Activated naive CD8-positive, alpha-beta T cell treated with anti-CD3 and anti-CD28 coated beads for 36 hours (primary cell): ENCODE measurements around the gene GPBAR1. TPM values are rescaled to one million over a fixed set of nuclear protein-coding genes. Genes with fewer than 3 reads are reported as not detected.

Experiments used
- DNase-seq: peaks from one replicate; pipeline ENCODE4 v3.0.0; 2021
- H3K27ac Mint-ChIP-seq: one replicate; pipeline ENCODE4 v1.8.0; 2022; ENCODE audit warnings: mild to moderate bottlenecking, moderate library complexity, mixed read lengths
- H3K27me3 Mint-ChIP-seq: one replicate; pipeline ENCODE4 v1.8.0; 2022; ENCODE audit warnings: mild to moderate bottlenecking, mixed read lengths
- H3K36me3 Mint-ChIP-seq: one replicate; pipeline ENCODE4 v1.8.0; 2021; ENCODE audit warnings: mild to moderate bottlenecking, mixed read lengths
- H3K4me1 Mint-ChIP-seq: one replicate; pipeline ENCODE4 v1.8.0; 2021; ENCODE audit warnings: mixed read lengths
- H3K4me3 Mint-ChIP-seq: one replicate; pipeline ENCODE4 v1.8.0; 2022; ENCODE audit warnings: mild to moderate bottlenecking, moderate library complexity, mixed read lengths
- H3K9me3 Mint-ChIP-seq: one replicate; pipeline ENCODE4 v1.8.0; 2022; ENCODE audit warnings: mixed read lengths
- total RNA-seq, 2 experiments: library from RNA; stranded (reverse); gene quantifications; one replicate each; pipeline ENCODE4 v1.2.3, GENCODE V29; 2021

The GPBAR1 gene
- total RNA-seq, result under 1 TPM; 0.24 to 0.58 TPM

GRCh38 chr2:218260742-218261422, at the start of gene GPBAR1:
GPBAR1 (plus strand) TSS chr2:218261015; CDS start chr2:218262725, 1,710 bp downstream.
- no peak for DNase-seq
- Mint-ChIP-seq H3K27me3 (no peaks in the 10 kb centered on the region), H3K4me3 (no peak within 1 kb of the TSS), H3K9me3 (no peaks in the 10 kb centered on the region), H3K27ac (peak within 1 kb of the TSS; percentile 13), H3K4me1 (peaks cover 26% of the 10 kb centered on the region), H3K36me3 (peaks cover 8% of the 10 kb centered on the region)

GRCh38 chr2:218214116-218214515, 46.7 kb upstream of the GPBAR1 start:
- no peak overlapping the region for H3K27ac Mint-ChIP-seq

GRCh38 chr2:218216336-218216673, 44.5 kb upstream of the GPBAR1 start:
- peaks cover 43% of the 10 kb centered on the region for H3K36me3 Mint-ChIP-seq
- no peaks in the 10 kb centered on the region for H3K27me3 Mint-ChIP-seq
- peak overlapping the region; percentile 86 for H3K4me3 Mint-ChIP-seq
- H3K4me1 Mint-ChIP-seq, result peaks cover 30% of the 10 kb centered on the region
- no peak for DNase-seq
- peak overlapping the region; percentile 88 for H3K27ac Mint-ChIP-seq
- H3K9me3 Mint-ChIP-seq, result no peaks in the 10 kb centered on the region

More at GRCh38 chr2:218214116-218214515, 46.7 kb upstream of the GPBAR1 start:
- H3K4me3 Mint-ChIP-seq, result no peak overlapping the region
- peaks cover 4% of the 10 kb centered on the region for H3K9me3 Mint-ChIP-seq
- peaks cover 24% of the 10 kb centered on the region for H3K36me3 Mint-ChIP-seq
- DNase-seq, result no peak
- H3K27me3 Mint-ChIP-seq, result peaks cover 5% of the 10 kb centered on the region
- peaks cover 14% of the 10 kb centered on the region for H3K4me1 Mint-ChIP-seq

GRCh38 chr2:218216674-218217359, 44.0 kb upstream of the GPBAR1 start, which contains the start of gene ARPC2:
ARPC2 (plus strand) TSS chr2:218217189; CDS start chr2:218217471, 282 bp downstream.
- H3K27ac Mint-ChIP-seq, result peak within 1 kb of the TSS; percentile 96
- peak within 1 kb of the TSS; percentile 86 for H3K4me3 Mint-ChIP-seq
- peaks cover 48% of the 10 kb centered on the region for H3K36me3 Mint-ChIP-seq
- peaks cover 35% of the 10 kb centered on the region for H3K4me1 Mint-ChIP-seq
- DNase-seq, result peak; percentile 96
- H3K27me3 Mint-ChIP-seq, result no peaks in the 10 kb centered on the region
- no peaks in the 10 kb centered on the region for H3K9me3 Mint-ChIP-seq

GRCh38 chr2:218217360-218218267, 43.2 kb upstream of the GPBAR1 start:
- Mint-ChIP-seq H3K4me3 (peak overlapping the region; percentile 86), H3K9me3 (no peaks in the 10 kb centered on the region), H3K36me3 (peaks cover 52% of the 10 kb centered on the region)

GRCh38 chr2:218218268-218219185, 42.3 kb upstream of the GPBAR1 start:
- Mint-ChIP-seq H3K4me1 (peaks cover 52% of the 10 kb centered on the region), H3K9me3 (no peaks in the 10 kb centered on the region), H3K27me3 (no peaks in the 10 kb centered on the region), H3K4me3 (peak overlapping the region; percentile 86), H3K36me3 (peaks cover 58% of the 10 kb centered on the region), H3K27ac (peak overlapping the region; percentile 96)
- DNase-seq, result no peak

More at GRCh38 chr2:218217360-218218267, 43.2 kb upstream of the GPBAR1 start:
- Mint-ChIP-seq H3K27ac (peak overlapping the region; percentile 96), H3K4me1 (peaks cover 43% of the 10 kb centered on the region), H3K27me3 (no peaks in the 10 kb centered on the region)
- DNase-seq, result peak; percentile 82

- peaks cover 66% of the 10 kb centered on the region for H3K4me1 Mint-ChIP-seq
- DNase-seq, result no peak
- peaks cover 70% of the 10 kb centered on the region for H3K36me3 Mint-ChIP-seq
- H3K27ac Mint-ChIP-seq, result peak overlapping the region; percentile 96
- H3K9me3 Mint-ChIP-seq, result no peaks in the 10 kb centered on the region
- peak overlapping the region; percentile 86 for H3K4me3 Mint-ChIP-seq
- no peaks in the 10 kb centered on the region for H3K27me3 Mint-ChIP-seq
These were observed 40.9 kb upstream of the GPBAR1 start for GRCh38 chr2:218219934-218220333.

- peak overlapping the region; percentile 96 for H3K27ac Mint-ChIP-seq
- H3K36me3 Mint-ChIP-seq, result peaks cover 80% of the 10 kb centered on the region
- peak overlapping the region; percentile 86 for H3K4me3 Mint-ChIP-seq
- peaks cover 74% of the 10 kb centered on the region for H3K4me1 Mint-ChIP-seq
- H3K9me3 Mint-ChIP-seq, result no peaks in the 10 kb centered on the region
- H3K27me3 Mint-ChIP-seq, result no peaks in the 10 kb centered on the region
- no peak for DNase-seq
These were observed 39.8 kb upstream of the GPBAR1 start for GRCh38 chr2:218221000-218221399.

- H3K4me1 Mint-ChIP-seq, result peaks cover 83% of the 10 kb centered on the region
- no peak for DNase-seq
- no peaks in the 10 kb centered on the region for H3K27me3 Mint-ChIP-seq
- H3K36me3 Mint-ChIP-seq, result peaks cover 89% of the 10 kb centered on the region
- peak overlapping the region; percentile 96 for H3K27ac Mint-ChIP-seq
- peak overlapping the region; percentile 33 for H3K4me3 Mint-ChIP-seq
- peaks cover 1% of the 10 kb centered on the region for H3K9me3 Mint-ChIP-seq
These were observed 37.8 kb upstream of the GPBAR1 start for GRCh38 chr2:218223046-218223445.

- H3K27me3 Mint-ChIP-seq, result no peaks in the 10 kb centered on the region
- H3K27ac Mint-ChIP-seq, result peak overlapping the region; percentile 96
- H3K9me3 Mint-ChIP-seq, result peaks cover 1% of the 10 kb centered on the region
- H3K4me1 Mint-ChIP-seq, result peaks cover 92% of the 10 kb centered on the region
- peak overlapping the region; percentile 56 for H3K4me3 Mint-ChIP-seq
- no peak for DNase-seq
- peaks cover 88% of the 10 kb centered on the region for H3K36me3 Mint-ChIP-seq
These were observed 36.6 kb upstream of the GPBAR1 start for GRCh38 chr2:218224186-218224585.

GRCh38 chr2:218226903-218227302, 33.9 kb upstream of the GPBAR1 start:
- no peak for DNase-seq
- Mint-ChIP-seq H3K27me3 (no peaks in the 10 kb centered on the region), H3K36me3 (peaks cover 77% of the 10 kb centered on the region), H3K4me1 (peaks cover 89% of the 10 kb centered on the region), H3K27ac (peak overlapping the region; percentile 96), H3K4me3 (no peak overlapping the region), H3K9me3 (peaks cover 1% of the 10 kb centered on the region)

- H3K4me1 Mint-ChIP-seq, result peaks cover 77% of the 10 kb centered on the region
- peak overlapping the region; percentile 96 for H3K27ac Mint-ChIP-seq
- peaks cover 1% of the 10 kb centered on the region for H3K9me3 Mint-ChIP-seq
- H3K4me3 Mint-ChIP-seq, result peak overlapping the region; percentile 18
- H3K27me3 Mint-ChIP-seq, result no peaks in the 10 kb centered on the region
- no peak for DNase-seq
- H3K36me3 Mint-ChIP-seq, result peaks cover 79% of the 10 kb centered on the region
These were observed 32.3 kb upstream of the GPBAR1 start for GRCh38 chr2:218228366-218229090.

GRCh38 chr2:218229239-218229638, 31.6 kb upstream of the GPBAR1 start:
- peaks cover 74% of the 10 kb centered on the region for H3K4me1 Mint-ChIP-seq
- H3K9me3 Mint-ChIP-seq, result peaks cover 1% of the 10 kb centered on the region
- H3K27me3 Mint-ChIP-seq, result no peaks in the 10 kb centered on the region
- peaks cover 79% of the 10 kb centered on the region for H3K36me3 Mint-ChIP-seq
- H3K27ac Mint-ChIP-seq, result peak overlapping the region; percentile 96
- H3K4me3 Mint-ChIP-seq, result peak overlapping the region; percentile 29
- peak; percentile 35 for DNase-seq
